Glutamatergic neuron (in vitro differentiated cells): ENCODE results near the gene SORBS2. TPM values are rescaled to one million over a fixed set of nuclear protein-coding genes. Genes with fewer than 3 reads are reported as not detected.
"Not testable (repeated sequence)": the region's sequence is repeated elsewhere in the genome, so short reads cannot be mapped to it uniquely, and the experiment has no call there.

Experiments used
- DNase-seq: peaks from one replicate; pipeline ENCODE4 v3.0.0; 2022
- H3K27ac Mint-ChIP-seq: one replicate; pipeline ENCODE4 v1.8.0; 2020; ENCODE audit warnings: mild to moderate bottlenecking, mixed read lengths, inconsistent platforms; ENCODE audit not compliant: unreplicated experiment
- H3K27me3 Mint-ChIP-seq: one replicate; pipeline ENCODE4 v1.8.0; 2020; ENCODE audit warnings: mild to moderate bottlenecking, moderate library complexity, mixed read lengths, inconsistent platforms; ENCODE audit not compliant: unreplicated experiment
- H3K36me3 Mint-ChIP-seq: one replicate; pipeline ENCODE4 v1.8.0; 2020; ENCODE audit warnings: mild to moderate bottlenecking, mixed read lengths, inconsistent platforms; ENCODE audit not compliant: unreplicated experiment
- H3K4me1 Mint-ChIP-seq: one replicate; pipeline ENCODE4 v1.8.0; 2020; ENCODE audit warnings: mild to moderate bottlenecking, low read depth, mixed read lengths, inconsistent platforms; ENCODE audit not compliant: unreplicated experiment
- H3K4me3 Mint-ChIP-seq: one replicate; pipeline ENCODE4 v1.8.0; 2020; ENCODE audit warnings: mild to moderate bottlenecking, mixed read lengths, inconsistent platforms; ENCODE audit not compliant: unreplicated experiment
- H3K9me3 Mint-ChIP-seq: one replicate; pipeline ENCODE4 v1.8.0; 2020; ENCODE audit warnings: mild to moderate bottlenecking, moderate library complexity, mixed read lengths, inconsistent platforms; ENCODE audit not compliant: unreplicated experiment
- total RNA-seq: library from RNA; stranded (reverse); fragmentation: NEBNext Ultra II Directional; extraction: Animal tissue kit (Norgen Biotek cat#: 25700); gene quantifications from one replicate; pipeline ENCODE4 v1.2.1, GENCODE V29; 2021; ENCODE audit not compliant: unreplicated experiment
- TF ChIP-seq, protein P1 (sequence below): fragments of 200-600 bp; sonication (generic); IDR thresholded peaks from one replicate; pipeline ENCODE4 v1.5.0; 2021; ENCODE audit not compliant: partially characterized antibody, unreplicated experiment

SORBS2 gene
- total RNA-seq, 1 donor from 2014 or later, result 95.5 TPM

DNA sequence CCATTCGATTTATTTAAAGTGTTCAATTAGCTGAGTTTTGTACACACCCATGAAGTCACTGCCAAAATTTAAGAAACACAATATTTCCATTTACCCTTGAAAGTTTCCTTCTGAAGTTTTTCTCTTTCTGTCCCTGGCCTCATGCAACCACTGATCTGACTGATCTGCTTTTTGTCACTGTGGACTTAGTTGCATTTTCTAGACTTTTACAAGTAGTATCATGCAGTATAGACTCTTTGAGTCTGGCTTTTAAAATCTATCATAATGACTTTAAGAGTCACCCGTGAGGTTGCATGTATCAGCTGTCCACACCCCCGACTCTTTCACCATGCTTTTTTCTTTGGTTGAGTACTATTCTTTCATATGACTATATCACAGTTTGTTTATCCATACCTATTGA lies 247.6 kb downstream of the SORBS2 start:
- Mint-ChIP-seq H3K27me3 (peaks cover 4% of the 10 kb centered on the region), H3K9me3 (peaks cover 6% of the 10 kb centered on the region), H3K36me3 (peaks cover 9% of the 10 kb centered on the region), H3K27ac (no peak overlapping the region), H3K4me1 (peaks cover 16% of the 10 kb centered on the region), H3K4me3 (no peak overlapping the region)
- TF ChIP-seq, protein P1, sequence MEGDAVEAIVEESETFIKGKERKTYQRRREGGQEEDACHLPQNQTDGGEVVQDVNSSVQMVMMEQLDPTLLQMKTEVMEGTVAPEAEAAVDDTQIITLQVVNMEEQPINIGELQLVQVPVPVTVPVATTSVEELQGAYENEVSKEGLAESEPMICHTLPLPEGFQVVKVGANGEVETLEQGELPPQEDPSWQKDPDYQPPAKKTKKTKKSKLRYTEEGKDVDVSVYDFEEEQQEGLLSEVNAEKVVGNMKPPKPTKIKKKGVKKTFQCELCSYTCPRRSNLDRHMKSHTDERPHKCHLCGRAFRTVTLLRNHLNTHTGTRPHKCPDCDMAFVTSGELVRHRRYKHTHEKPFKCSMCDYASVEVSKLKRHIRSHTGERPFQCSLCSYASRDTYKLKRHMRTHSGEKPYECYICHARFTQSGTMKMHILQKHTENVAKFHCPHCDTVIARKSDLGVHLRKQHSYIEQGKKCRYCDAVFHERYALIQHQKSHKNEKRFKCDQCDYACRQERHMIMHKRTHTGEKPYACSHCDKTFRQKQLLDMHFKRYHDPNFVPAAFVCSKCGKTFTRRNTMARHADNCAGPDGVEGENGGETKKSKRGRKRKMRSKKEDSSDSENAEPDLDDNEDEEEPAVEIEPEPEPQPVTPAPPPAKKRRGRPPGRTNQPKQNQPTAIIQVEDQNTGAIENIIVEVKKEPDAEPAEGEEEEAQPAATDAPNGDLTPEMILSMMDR, result no peak
- DNase-seq, result no peak

DNA sequence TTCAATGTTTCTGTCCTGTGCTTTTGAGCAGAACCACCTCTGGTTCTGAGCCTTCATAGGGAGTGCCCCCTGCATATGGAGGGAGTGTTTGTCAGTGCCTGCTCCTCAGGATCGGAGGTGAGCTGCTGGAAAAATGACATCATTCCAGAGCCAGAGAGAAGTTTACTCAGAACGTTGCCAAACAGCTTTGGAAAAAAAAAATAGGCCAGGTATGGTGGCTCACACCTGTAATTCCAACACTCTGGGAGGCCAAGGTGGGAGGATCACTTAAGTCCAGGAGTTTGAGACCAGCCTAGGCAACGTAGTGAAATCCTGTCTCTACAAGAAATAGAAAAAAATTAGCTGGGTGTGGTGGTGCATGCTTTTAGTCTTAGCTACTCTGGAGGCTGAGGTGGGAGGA lies 249.5 kb downstream of the SORBS2 start:
- Mint-ChIP-seq H3K36me3 (peaks cover 15% of the 10 kb centered on the region), H3K4me1 (peaks cover 10% of the 10 kb centered on the region), H3K9me3 (peaks cover 10% of the 10 kb centered on the region), H3K4me3 (no peak overlapping the region), H3K27me3 (peaks cover 2% of the 10 kb centered on the region), H3K27ac (no peak overlapping the region)
- TF ChIP-seq, protein P1, result no peak
- no peak for DNase-seq

DNA sequence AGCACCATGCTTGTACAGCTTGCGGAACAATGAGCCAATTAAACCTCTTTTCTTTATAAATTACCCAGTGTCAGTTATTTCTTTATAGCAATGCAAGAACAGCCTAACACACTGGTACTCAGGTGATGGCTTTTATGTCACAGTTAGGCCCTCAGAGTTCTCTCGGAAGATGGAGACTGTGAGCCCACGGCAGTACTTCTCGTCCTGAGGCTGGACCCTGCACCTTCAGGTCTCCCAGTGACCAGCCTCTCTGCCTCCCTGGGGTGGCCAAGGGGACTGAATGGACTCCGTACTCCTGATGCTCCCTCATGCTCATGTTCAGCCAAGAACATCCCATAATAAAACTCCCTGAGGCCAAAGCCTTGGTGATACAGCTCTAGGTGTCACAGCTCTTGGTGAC lies 251.7 kb downstream of the SORBS2 start:
- TF ChIP-seq, protein P1, result no peak
- Mint-ChIP-seq H3K4me3 (no peak overlapping the region), H3K36me3 (peaks cover 17% of the 10 kb centered on the region), H3K27ac (no peak overlapping the region), H3K27me3 (no peaks in the 10 kb centered on the region), H3K9me3 (peaks cover 10% of the 10 kb centered on the region), H3K4me1 (peaks cover 4% of the 10 kb centered on the region)
- no peak for DNase-seq

DNA sequence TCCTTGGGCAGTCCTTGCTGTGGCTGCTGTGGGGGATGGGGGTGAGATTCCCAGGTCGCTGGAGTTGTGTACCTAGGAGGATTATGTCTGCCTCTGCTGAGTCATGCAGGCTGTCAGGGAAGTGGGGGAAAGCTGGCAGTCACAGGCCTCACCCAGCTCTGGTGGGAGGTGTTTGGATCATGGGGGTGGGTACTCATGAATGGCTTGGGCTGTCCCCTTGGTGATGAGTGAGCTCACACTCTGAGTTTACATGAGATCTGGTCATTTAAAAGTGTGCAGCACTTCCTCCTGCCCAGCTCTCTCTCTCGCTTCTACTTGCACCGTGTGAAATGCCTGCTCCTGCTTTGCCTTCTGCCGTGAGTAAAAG lies 252.1 kb downstream of the SORBS2 start:
- Mint-ChIP-seq H3K4me1 (peaks cover 4% of the 10 kb centered on the region), H3K36me3 (peaks cover 17% of the 10 kb centered on the region), H3K27me3 (no peaks in the 10 kb centered on the region), H3K27ac (no peak overlapping the region), H3K4me3 (no peak overlapping the region), H3K9me3 (peaks cover 10% of the 10 kb centered on the region)
- no peak for DNase-seq
- TF ChIP-seq, protein P1, result no peak

DNA sequence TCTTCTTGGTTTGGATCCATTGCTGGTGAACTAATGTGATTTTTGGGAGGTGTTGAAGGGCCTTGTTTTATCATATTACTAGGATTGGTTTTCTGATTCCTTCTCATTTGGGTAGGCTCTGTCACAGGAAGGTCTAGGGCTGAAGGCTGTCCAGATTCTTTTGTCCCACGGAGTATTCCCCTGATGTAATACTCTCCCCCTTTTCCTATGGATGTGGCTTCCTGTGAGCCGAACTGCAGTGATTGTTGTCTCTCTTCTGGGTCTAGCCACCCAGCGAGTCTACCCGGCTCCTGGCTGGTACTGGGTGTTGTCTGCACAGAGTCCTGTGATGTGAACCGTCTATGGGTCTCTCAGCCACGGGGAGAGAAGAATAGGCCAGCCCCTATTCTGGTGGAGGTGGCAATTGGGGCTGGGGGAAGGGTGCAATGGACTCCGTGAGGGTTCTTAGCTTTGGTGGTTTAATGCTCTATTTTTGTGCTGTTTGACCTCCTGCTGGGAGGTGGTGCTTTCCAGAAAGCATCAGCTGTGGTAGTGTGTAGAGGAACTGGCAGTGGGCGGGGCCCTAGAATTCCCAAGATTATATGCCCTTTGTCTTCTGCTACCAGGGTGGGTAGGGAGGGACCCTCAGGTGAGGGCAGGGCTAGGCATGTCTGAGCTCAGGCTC lies 252.6 kb downstream of the SORBS2 start:
- not testable (repeated sequence) for H3K27ac Mint-ChIP-seq, DNase-seq, H3K27me3 Mint-ChIP-seq, H3K4me1 Mint-ChIP-seq, H3K4me3 Mint-ChIP-seq, H3K9me3 Mint-ChIP-seq
- peaks cover 17% of the 10 kb centered on the region for H3K36me3 Mint-ChIP-seq
